AG09319 (cell line): Measurements from ENCODE around the gene ASTN2.

Experiments
- DNase-seq: peaks from one replicate; pipeline ENCODE4 v3.0.0-alpha.2; 2010; ENCODE audit warnings: low read depth; ENCODE audit errors: extremely low read depth
- TF ChIP-seq, protein P1 (sequence below): IDR thresholded peaks from 2 replicates; pipeline ENCODE4 v1.5.1; 2011; ENCODE audit warnings: low read depth, mild to moderate bottlenecking, inconsistent platforms, low read length, moderate library complexity

Gene ASTN2

DNA sequence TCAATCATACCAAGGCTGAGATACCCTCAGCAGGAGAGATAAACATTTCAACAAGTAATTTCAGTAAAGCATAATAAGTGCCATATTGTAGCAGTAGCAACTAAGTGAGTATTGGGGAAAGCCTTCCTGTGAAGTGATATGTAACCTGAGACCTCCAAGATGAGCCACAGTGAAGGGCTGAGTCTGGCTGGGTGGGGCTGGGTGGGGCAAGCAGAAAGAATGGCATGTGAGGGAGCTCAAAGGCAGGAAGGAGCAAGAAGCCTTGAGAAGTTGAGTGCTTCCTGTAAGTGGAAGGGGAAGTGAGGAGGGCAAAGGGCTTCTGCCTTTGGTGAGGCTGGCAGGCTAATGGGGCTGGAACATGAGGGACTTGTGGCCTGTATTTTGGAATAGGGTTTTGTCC lies 19.7 kb upstream of the ASTN2 start:
- DNase-seq: no peak
- TF ChIP-seq, protein P1, sequence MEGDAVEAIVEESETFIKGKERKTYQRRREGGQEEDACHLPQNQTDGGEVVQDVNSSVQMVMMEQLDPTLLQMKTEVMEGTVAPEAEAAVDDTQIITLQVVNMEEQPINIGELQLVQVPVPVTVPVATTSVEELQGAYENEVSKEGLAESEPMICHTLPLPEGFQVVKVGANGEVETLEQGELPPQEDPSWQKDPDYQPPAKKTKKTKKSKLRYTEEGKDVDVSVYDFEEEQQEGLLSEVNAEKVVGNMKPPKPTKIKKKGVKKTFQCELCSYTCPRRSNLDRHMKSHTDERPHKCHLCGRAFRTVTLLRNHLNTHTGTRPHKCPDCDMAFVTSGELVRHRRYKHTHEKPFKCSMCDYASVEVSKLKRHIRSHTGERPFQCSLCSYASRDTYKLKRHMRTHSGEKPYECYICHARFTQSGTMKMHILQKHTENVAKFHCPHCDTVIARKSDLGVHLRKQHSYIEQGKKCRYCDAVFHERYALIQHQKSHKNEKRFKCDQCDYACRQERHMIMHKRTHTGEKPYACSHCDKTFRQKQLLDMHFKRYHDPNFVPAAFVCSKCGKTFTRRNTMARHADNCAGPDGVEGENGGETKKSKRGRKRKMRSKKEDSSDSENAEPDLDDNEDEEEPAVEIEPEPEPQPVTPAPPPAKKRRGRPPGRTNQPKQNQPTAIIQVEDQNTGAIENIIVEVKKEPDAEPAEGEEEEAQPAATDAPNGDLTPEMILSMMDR: no peak

DNA sequence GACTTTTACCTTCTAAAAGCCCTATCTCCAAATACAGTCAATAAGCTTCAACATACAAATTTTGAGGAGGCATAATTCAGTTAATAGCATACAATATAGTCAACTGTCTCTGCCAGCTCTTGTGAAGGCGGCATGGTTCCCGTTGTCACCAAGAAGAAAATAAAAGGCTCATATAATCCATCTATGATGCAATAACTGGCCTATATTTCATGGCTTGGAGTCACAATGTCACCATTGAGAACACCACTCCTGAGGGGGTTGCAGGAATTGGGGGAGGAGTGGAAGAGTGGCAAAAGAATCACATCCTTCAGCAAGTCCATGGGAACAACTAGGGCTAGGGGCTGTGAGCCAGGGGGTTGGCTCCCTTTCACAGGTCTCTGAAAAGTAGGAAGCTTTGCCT lies 16.0 kb upstream of the ASTN2 start:
- no peak for DNase-seq
- TF ChIP-seq, protein P1: no peak

DNA sequence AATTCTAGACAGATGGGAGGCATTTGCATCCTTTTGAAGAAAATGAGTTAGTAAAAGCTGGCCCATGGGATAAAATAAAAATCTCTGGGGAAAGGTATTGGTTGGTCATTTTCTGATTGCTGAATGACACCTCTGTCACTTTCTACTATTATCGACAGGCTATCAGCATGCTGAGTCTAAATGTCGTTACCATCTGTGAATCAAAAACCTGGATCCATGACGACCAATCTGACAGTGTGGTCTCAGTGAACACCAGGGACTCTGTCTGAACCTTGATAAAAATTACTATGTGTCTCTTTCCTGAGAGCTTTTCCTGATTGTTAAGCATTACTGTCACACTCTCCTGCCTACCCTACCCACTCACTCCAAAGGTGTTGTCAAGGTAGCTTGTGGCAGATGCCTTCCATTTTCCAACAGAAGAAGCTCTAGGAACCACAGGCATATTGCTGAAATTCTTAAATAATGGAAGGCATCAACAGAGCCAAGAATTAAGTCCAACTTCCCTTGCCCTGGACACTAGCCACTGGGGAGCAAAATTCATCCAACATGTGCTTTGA lies 12.6 kb upstream of the ASTN2 start:
- DNase-seq: no peak
- TF ChIP-seq, protein P1: no peak

DNA sequence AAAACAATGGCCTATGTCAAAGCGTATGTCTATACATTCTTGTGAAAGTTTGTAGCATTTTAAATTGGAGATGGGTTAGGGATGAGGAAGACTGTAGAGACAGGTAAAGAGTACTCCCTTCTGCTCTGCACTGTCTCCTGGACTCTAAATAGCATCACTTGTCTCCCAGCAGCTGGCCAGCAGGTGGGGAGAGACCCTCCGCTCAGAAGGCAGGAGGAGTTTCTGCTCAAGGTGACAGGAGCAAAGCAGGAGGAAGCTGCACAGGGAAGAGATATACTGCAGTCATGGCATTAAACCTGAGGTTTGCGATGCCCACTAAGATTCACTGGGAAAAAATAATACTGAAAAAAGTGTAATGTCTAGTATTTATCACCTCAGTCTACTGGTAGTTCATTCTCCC lies 10.7 kb upstream of the ASTN2 start:
- no peak for DNase-seq
- TF ChIP-seq, protein P1: no peak

DNA sequence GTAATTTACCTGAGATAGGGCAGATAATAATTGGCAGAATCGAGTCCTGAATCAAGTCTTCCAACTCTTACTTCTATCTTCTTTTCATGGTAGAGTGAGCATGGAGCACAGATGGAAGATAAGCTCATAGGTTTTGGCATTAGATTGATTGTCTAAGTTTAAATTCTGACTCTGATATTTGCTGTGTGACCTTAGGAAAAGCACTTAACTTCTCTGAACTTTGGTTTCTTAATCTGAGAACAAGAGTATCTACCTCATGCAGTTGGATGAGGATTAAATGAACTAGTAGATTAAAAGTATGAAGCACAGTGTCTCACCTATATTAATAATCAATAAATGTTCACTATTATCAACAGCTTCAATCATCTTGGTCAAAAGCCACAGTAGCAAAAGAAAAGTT lies 9.4 kb upstream of the ASTN2 start:
- TF ChIP-seq, protein P1: no peak
- DNase-seq: no peak

DNA sequence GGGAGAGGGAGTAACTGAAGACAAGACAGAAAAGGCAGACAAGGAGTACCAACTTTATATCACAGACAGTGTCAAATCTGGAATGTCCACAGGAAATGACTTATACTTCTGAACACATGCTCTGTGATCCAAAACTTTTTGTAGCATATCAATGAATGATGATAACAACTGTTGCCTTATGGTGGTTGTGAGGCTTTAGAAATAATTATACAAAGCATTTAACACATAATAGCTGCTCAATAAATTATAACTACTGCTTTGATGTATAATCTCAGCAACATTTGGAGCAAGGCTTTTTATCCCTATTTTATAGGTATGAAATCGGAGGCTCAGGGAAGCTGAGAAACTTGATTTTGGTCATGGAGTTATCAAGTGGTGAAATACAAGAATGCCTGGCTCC lies 3.3 kb upstream of the ASTN2 start:
- no peak for DNase-seq
- TF ChIP-seq, protein P1: no peak

DNA sequence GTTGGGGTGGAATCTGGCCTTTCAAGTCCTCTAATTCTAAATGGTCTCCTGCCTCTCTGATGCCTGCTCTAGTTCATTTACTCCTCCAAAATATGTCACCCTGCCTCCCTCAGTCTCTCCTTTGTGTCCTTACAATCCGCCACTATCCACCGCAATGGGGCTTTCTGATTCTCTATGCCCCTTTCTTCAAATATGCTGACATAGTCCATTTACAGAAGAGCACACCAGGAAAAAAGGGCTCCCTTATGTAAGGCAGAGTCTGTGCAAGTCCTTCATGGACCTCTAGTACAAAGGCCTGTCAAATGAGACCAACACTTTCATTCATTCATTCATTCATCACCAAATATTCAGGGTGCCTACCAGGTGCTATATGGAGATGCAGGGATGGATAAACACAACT lies 2.0 kb upstream of the ASTN2 start:
- DNase-seq: no peak

More for the DNA sequence above, 2.0 kb upstream of the ASTN2 start:
- TF ChIP-seq, protein P1: no peak
